ENCODE data around the gene SMURF2.

Gene SMURF2

GRCh38 chr17:64532409-64532808, 129.7 kb downstream of the SMURF2 start:
- H3K9me3 ChIP-seq (ENCODE audit: control insufficient read depth in 1 of 2, low read length in 2 of 2), result no peaks in the 10 kb centered on the region
- H3K4me1 ChIP-seq (ENCODE audit: control insufficient read depth in 1 of 2, insufficient read depth in 2 of 2, low read length in 2 of 2), result no peaks in the 10 kb centered on the region
- H3K36me3 ChIP-seq (ENCODE audit: control insufficient read depth in 1 of 2, insufficient read depth in 2 of 2, low read length in 2 of 2), result peaks cover 61 to 97% of the 10 kb centered on the region in 2 donors
- H3K27ac ChIP-seq (ENCODE audit: low read depth, low read length), result no peak overlapping the region
- H3K9ac ChIP-seq (ENCODE audit: low read depth in 1 of 2, low read length in 2 of 2), result no peak overlapping the region
- no peaks in the 10 kb centered on the region for H3K27me3 ChIP-seq (ENCODE audit: control insufficient read depth in 1 of 2, insufficient read depth in 2 of 2, low read length in 2 of 2)
- H3K4me3 ChIP-seq (ENCODE audit: low read depth in 1 of 2, low read length in 2 of 2), result no peak overlapping the region

GRCh38 chr17:64531955-64532371, 130.1 kb downstream of the SMURF2 start:
- Histone ChIP-seq H3K27me3 (ENCODE audit: control insufficient read depth in 1 of 2, insufficient read depth in 2 of 2, low read length in 2 of 2) (no peaks in the 10 kb centered on the region), H3K36me3 (ENCODE audit: control insufficient read depth in 1 of 2, insufficient read depth in 2 of 2, low read length in 2 of 2) (peaks cover 58 to 97% of the 10 kb centered on the region in 2 donors), H3K9me3 (ENCODE audit: control insufficient read depth in 1 of 2, low read length in 2 of 2) (no peaks in the 10 kb centered on the region), H3K4me3 (ENCODE audit: low read depth in 1 of 2, low read length in 2 of 2) (no peak overlapping the region), H3K27ac (ENCODE audit: low read depth, low read length) (no peak overlapping the region), H3K4me1 (ENCODE audit: control insufficient read depth in 1 of 2, insufficient read depth in 2 of 2, low read length in 2 of 2) (no peaks in the 10 kb centered on the region), H3K9ac (ENCODE audit: low read depth in 1 of 2, low read length in 2 of 2) (no peak overlapping the region)

- Histone ChIP-seq H3K9ac (ENCODE audit: low read depth in 1 of 2, low read length in 2 of 2) (no peak overlapping the region), H3K4me3 (ENCODE audit: low read depth in 1 of 2, low read length in 2 of 2) (no peak overlapping the region), H3K4me1 (ENCODE audit: control insufficient read depth in 1 of 2, insufficient read depth in 2 of 2, low read length in 2 of 2) (no peaks in the 10 kb centered on the region), H3K36me3 (ENCODE audit: control insufficient read depth in 1 of 2, insufficient read depth in 2 of 2, low read length in 2 of 2) (peaks cover 62 to 90% of the 10 kb centered on the region in 2 donors), H3K9me3 (ENCODE audit: control insufficient read depth in 1 of 2, low read length in 2 of 2) (no peaks in the 10 kb centered on the region), H3K27ac (ENCODE audit: low read depth, low read length) (no peak overlapping the region), H3K27me3 (ENCODE audit: control insufficient read depth in 1 of 2, insufficient read depth in 2 of 2, low read length in 2 of 2) (no peaks in the 10 kb centered on the region)
These were observed 132.9 kb downstream of the SMURF2 start for GRCh38 chr17:64529221-64529620.

- Histone ChIP-seq H3K27ac (ENCODE audit: low read depth, low read length) (no peak overlapping the region), H3K27me3 (ENCODE audit: control insufficient read depth in 1 of 2, insufficient read depth in 2 of 2, low read length in 2 of 2) (no peaks in the 10 kb centered on the region), H3K36me3 (ENCODE audit: control insufficient read depth in 1 of 2, insufficient read depth in 2 of 2, low read length in 2 of 2) (peaks cover 56 to 88% of the 10 kb centered on the region in 2 donors), H3K9me3 (ENCODE audit: control insufficient read depth in 1 of 2, low read length in 2 of 2) (no peaks in the 10 kb centered on the region), H3K4me1 (ENCODE audit: control insufficient read depth in 1 of 2, insufficient read depth in 2 of 2, low read length in 2 of 2) (no peaks in the 10 kb centered on the region), H3K9ac (ENCODE audit: low read depth in 1 of 2, low read length in 2 of 2) (no peak overlapping the region), H3K4me3 (ENCODE audit: low read depth in 1 of 2, low read length in 2 of 2) (no peak overlapping the region)
These were observed 134.2 kb downstream of the SMURF2 start for GRCh38 chr17:64527914-64528313.

GRCh38 chr17:64520359-64520758, 141.7 kb downstream of the SMURF2 start:
- H3K36me3 ChIP-seq (ENCODE audit: control insufficient read depth in 1 of 2, insufficient read depth in 2 of 2, low read length in 2 of 2), result peaks cover 26 to 86% of the 10 kb centered on the region in 2 donors
- no peak overlapping the region for H3K4me3 ChIP-seq (ENCODE audit: low read depth in 1 of 2, low read length in 2 of 2)
- no peaks in the 10 kb centered on the region for H3K4me1 ChIP-seq (ENCODE audit: control insufficient read depth in 1 of 2, insufficient read depth in 2 of 2, low read length in 2 of 2)
- no peaks in the 10 kb centered on the region for H3K9me3 ChIP-seq (ENCODE audit: control insufficient read depth in 1 of 2, low read length in 2 of 2)
- no peak overlapping the region for H3K27ac ChIP-seq (ENCODE audit: low read depth, low read length)
- no peaks in the 10 kb centered on the region for H3K27me3 ChIP-seq (ENCODE audit: control insufficient read depth in 1 of 2, insufficient read depth in 2 of 2, low read length in 2 of 2)
- H3K9ac ChIP-seq (ENCODE audit: low read depth in 1 of 2, low read length in 2 of 2), result no peak overlapping the region

GRCh38 chr17:64519601-64520000, 142.5 kb downstream of the SMURF2 start:
- H3K4me1 ChIP-seq (ENCODE audit: control insufficient read depth in 1 of 2, insufficient read depth in 2 of 2, low read length in 2 of 2), result no peaks in the 10 kb centered on the region
- peaks cover 32 to 92% of the 10 kb centered on the region in 2 donors for H3K36me3 ChIP-seq (ENCODE audit: control insufficient read depth in 1 of 2, insufficient read depth in 2 of 2, low read length in 2 of 2)
- H3K27me3 ChIP-seq (ENCODE audit: control insufficient read depth in 1 of 2, insufficient read depth in 2 of 2, low read length in 2 of 2), result no peaks in the 10 kb centered on the region
- no peak overlapping the region for H3K27ac ChIP-seq (ENCODE audit: low read depth, low read length)
- H3K4me3 ChIP-seq (ENCODE audit: low read depth in 1 of 2, low read length in 2 of 2), result no peak overlapping the region
- no peak overlapping the region for H3K9ac ChIP-seq (ENCODE audit: low read depth in 1 of 2, low read length in 2 of 2)
- no peaks in the 10 kb centered on the region for H3K9me3 ChIP-seq (ENCODE audit: control insufficient read depth in 1 of 2, low read length in 2 of 2)

GRCh38 chr17:64515829-64516228, 146.3 kb downstream of the SMURF2 start:
- Histone ChIP-seq H3K9ac (ENCODE audit: low read depth in 1 of 2, low read length in 2 of 2) (no peak overlapping the region), H3K36me3 (ENCODE audit: control insufficient read depth in 1 of 2, insufficient read depth in 2 of 2, low read length in 2 of 2) (peaks cover 39 to 84% of the 10 kb centered on the region in 2 donors), H3K9me3 (ENCODE audit: control insufficient read depth in 1 of 2, low read length in 2 of 2) (no peaks in the 10 kb centered on the region), H3K27me3 (ENCODE audit: control insufficient read depth in 1 of 2, insufficient read depth in 2 of 2, low read length in 2 of 2) (no peaks in the 10 kb centered on the region), H3K27ac (ENCODE audit: low read depth, low read length) (no peak overlapping the region), H3K4me3 (ENCODE audit: low read depth in 1 of 2, low read length in 2 of 2) (no peak overlapping the region), H3K4me1 (ENCODE audit: control insufficient read depth in 1 of 2, insufficient read depth in 2 of 2, low read length in 2 of 2) (no peaks in the 10 kb centered on the region)

GRCh38 chr17:64515419-64515818, 146.7 kb downstream of the SMURF2 start:
- peaks cover 39 to 84% of the 10 kb centered on the region in 2 donors for H3K36me3 ChIP-seq (ENCODE audit: control insufficient read depth in 1 of 2, insufficient read depth in 2 of 2, low read length in 2 of 2)

GRCh38 chr17:64509179-64509578, 152.9 kb downstream of the SMURF2 start:
- no peak overlapping the region for H3K9ac ChIP-seq (ENCODE audit: low read depth in 1 of 2, low read length in 2 of 2)

More at GRCh38 chr17:64515419-64515818, 146.7 kb downstream of the SMURF2 start:
- Histone ChIP-seq H3K4me3 (ENCODE audit: low read depth in 1 of 2, low read length in 2 of 2) (no peak overlapping the region), H3K27ac (ENCODE audit: low read depth, low read length) (no peak overlapping the region), H3K9ac (ENCODE audit: low read depth in 1 of 2, low read length in 2 of 2) (no peak overlapping the region), H3K4me1 (ENCODE audit: control insufficient read depth in 1 of 2, insufficient read depth in 2 of 2, low read length in 2 of 2) (no peaks in the 10 kb centered on the region), H3K27me3 (ENCODE audit: control insufficient read depth in 1 of 2, insufficient read depth in 2 of 2, low read length in 2 of 2) (no peaks in the 10 kb centered on the region), H3K9me3 (ENCODE audit: control insufficient read depth in 1 of 2, low read length in 2 of 2) (no peaks in the 10 kb centered on the region)

GRCh38 chr17:64508683-64509082, 153.4 kb downstream of the SMURF2 start:
- Histone ChIP-seq H3K27me3 (ENCODE audit: control insufficient read depth in 1 of 2, insufficient read depth in 2 of 2, low read length in 2 of 2) (no peaks in the 10 kb centered on the region), H3K9ac (ENCODE audit: low read depth in 1 of 2, low read length in 2 of 2) (no peak overlapping the region), H3K9me3 (ENCODE audit: control insufficient read depth in 1 of 2, low read length in 2 of 2) (no peaks in the 10 kb centered on the region), H3K27ac (ENCODE audit: low read depth, low read length) (no peak overlapping the region), H3K36me3 (ENCODE audit: control insufficient read depth in 1 of 2, insufficient read depth in 2 of 2, low read length in 2 of 2) (peaks cover 25 to 47% of the 10 kb centered on the region in 2 donors), H3K4me3 (ENCODE audit: low read depth in 1 of 2, low read length in 2 of 2) (peak overlapping the region in 1 of 2 donors; percentile 98), H3K4me1 (ENCODE audit: control insufficient read depth in 1 of 2, insufficient read depth in 2 of 2, low read length in 2 of 2) (peaks cover 18 to 22% of the 10 kb centered on the region in 2 donors)

More at GRCh38 chr17:64509179-64509578, 152.9 kb downstream of the SMURF2 start:
- H3K4me1 ChIP-seq (ENCODE audit: control insufficient read depth in 1 of 2, insufficient read depth in 2 of 2, low read length in 2 of 2), result peaks cover 13 to 17% of the 10 kb centered on the region in 2 donors
- no peak overlapping the region for H3K4me3 ChIP-seq (ENCODE audit: low read depth in 1 of 2, low read length in 2 of 2)
- peaks cover 23 to 43% of the 10 kb centered on the region in 2 donors for H3K36me3 ChIP-seq (ENCODE audit: control insufficient read depth in 1 of 2, insufficient read depth in 2 of 2, low read length in 2 of 2)
- H3K27me3 ChIP-seq (ENCODE audit: control insufficient read depth in 1 of 2, insufficient read depth in 2 of 2, low read length in 2 of 2), result no peaks in the 10 kb centered on the region
- H3K9me3 ChIP-seq (ENCODE audit: control insufficient read depth in 1 of 2, low read length in 2 of 2), result no peaks in the 10 kb centered on the region
- H3K27ac ChIP-seq (ENCODE audit: low read depth, low read length), result no peak overlapping the region

- H3K36me3 ChIP-seq (ENCODE audit: control insufficient read depth in 1 of 2, insufficient read depth in 2 of 2, low read length in 2 of 2), result peaks cover 29 to 49% of the 10 kb centered on the region in 2 donors
- peaks cover 30 to 34% of the 10 kb centered on the region in 2 donors for H3K4me1 ChIP-seq (ENCODE audit: control insufficient read depth in 1 of 2, insufficient read depth in 2 of 2, low read length in 2 of 2)
- H3K9ac ChIP-seq (ENCODE audit: low read depth in 1 of 2, low read length in 2 of 2), result peak overlapping the region; percentile 98 to 100
- peak overlapping the region; percentile 98 to 99 for H3K4me3 ChIP-seq (ENCODE audit: low read depth in 1 of 2, low read length in 2 of 2)
- H3K27ac ChIP-seq (ENCODE audit: low read depth, low read length), result peak overlapping the region; percentile 100
- no peaks in the 10 kb centered on the region for H3K9me3 ChIP-seq (ENCODE audit: control insufficient read depth in 1 of 2, low read length in 2 of 2)
- no peaks in the 10 kb centered on the region for H3K27me3 ChIP-seq (ENCODE audit: control insufficient read depth in 1 of 2, insufficient read depth in 2 of 2, low read length in 2 of 2)
These were observed 154.7 kb downstream of the SMURF2 start for GRCh38 chr17:64507413-64507782.

Data from duodenal mucosa (tissue), 2 donors.